VCaP (cell line): Measurements from ENCODE around the gene SLC6A9.

Source experiments
- H3K27ac ChIP-seq: fragments of 450-650 bp; 2 replicates; pipeline ENCODE4 v1.5.1; 2017
- TF ChIP-seq, protein P1 (sequence below): fragments of 450-650 bp; conservative IDR thresholded peaks from 2 replicates; pipeline ENCODE4 v1.5.1; 2017; ENCODE audit warnings: mild to moderate bottlenecking, moderate library complexity

SLC6A9 gene

DNA sequence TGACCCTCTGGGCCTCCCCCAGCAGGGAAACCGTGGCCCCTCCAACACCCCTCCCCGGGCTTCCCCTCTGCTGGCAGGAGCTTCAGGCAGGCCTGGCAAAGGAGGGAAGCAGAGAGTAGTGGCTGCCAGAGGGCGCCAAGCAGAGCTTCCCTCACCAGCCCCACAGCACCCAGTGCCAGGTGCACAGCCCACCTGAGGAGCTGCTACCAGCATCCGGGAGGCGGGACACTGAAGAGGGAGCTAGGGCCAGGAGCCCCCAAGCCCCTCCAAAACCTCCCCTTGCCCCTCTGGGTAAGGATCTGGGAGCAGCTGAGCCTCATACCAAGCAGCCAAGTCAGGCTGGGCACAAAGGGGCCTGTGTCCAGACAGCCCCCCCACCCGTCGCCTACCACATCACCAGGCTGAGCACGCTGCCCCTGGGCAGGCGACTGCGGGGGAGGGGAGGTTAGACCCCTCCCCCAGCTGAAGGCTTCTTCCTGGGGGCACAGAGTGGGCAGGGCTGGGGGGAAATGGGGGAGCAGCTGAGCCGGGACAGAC lies 20.3 kb downstream of the SLC6A9 start:
- TF ChIP-seq, protein P1, sequence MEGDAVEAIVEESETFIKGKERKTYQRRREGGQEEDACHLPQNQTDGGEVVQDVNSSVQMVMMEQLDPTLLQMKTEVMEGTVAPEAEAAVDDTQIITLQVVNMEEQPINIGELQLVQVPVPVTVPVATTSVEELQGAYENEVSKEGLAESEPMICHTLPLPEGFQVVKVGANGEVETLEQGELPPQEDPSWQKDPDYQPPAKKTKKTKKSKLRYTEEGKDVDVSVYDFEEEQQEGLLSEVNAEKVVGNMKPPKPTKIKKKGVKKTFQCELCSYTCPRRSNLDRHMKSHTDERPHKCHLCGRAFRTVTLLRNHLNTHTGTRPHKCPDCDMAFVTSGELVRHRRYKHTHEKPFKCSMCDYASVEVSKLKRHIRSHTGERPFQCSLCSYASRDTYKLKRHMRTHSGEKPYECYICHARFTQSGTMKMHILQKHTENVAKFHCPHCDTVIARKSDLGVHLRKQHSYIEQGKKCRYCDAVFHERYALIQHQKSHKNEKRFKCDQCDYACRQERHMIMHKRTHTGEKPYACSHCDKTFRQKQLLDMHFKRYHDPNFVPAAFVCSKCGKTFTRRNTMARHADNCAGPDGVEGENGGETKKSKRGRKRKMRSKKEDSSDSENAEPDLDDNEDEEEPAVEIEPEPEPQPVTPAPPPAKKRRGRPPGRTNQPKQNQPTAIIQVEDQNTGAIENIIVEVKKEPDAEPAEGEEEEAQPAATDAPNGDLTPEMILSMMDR: no peak
- H3K27ac ChIP-seq: no peak overlapping the region

DNA sequence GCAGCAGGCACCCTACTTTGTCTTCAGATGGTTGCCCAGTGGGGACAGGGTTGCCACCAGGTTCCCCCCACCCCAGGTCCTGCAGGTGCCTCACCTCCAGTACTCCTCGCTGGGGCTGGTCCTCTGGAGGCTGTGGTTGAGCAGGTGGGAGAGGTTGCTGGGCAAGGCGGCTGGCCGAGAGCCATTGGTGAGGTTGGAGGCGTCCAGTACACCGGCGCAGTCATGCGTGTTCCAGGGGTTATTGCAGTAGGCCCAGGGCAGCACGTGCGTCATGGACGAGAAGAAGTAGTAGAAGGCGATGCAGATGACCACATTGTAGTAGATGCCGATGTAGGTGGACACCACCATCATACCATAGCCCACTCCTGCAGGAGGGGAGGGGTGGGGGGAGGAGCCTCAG lies 23.0 kb downstream of the SLC6A9 start:
- TF ChIP-seq, protein P1: no peak
- no peak overlapping the region for H3K27ac ChIP-seq

DNA sequence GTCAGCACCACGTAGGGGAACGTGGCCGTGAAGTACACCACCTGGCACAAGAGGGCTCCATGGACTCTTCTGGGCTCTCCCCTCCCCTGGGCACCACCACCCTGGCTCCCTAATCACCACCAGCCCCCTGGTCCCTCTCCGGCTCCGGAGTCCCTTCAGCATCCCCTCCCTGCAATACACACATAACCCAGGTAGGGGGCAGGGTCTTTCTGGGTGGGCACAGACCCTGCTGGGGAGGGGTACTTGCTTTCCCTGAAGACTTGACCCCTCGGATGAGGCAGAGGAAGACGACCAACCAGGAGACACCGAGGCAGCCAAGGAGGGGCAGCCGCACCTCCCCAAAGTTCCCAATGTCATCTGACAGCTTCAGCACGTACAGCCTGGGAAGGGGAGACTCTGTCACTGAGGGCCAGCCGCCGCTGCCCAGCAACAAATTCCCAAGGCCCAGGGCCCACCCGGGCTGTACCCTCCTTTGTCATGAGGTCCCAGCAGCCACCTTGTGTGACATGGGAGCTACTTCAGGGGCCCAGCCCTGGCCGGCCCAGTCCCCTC lies 28.6 kb downstream of the SLC6A9 start:
- no peak overlapping the region for H3K27ac ChIP-seq
- TF ChIP-seq, protein P1: no peak; the same call in 1 of the 2 replicates

DNA sequence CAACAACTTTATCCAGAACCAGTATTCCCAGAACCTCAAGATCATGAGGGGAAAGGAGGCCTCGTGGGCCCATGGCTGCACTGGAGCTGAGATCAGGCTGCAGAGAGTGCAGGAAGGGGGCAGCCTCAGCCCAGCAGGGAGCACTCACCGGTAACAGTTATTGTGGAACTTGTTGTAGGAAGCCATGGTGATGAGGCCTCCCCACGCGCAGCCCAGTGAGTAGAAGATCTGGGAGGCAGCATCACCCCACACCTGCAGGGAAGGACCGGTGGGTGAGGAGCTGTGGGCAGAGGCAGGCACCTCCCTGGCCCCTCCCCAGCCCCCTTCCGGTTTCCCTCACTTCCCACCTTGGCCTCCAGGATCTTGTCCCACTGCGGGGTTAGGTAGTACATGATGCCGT lies 29.1 kb downstream of the SLC6A9 start:
- H3K27ac ChIP-seq: no peak overlapping the region
- TF ChIP-seq, protein P1: no peak

DNA sequence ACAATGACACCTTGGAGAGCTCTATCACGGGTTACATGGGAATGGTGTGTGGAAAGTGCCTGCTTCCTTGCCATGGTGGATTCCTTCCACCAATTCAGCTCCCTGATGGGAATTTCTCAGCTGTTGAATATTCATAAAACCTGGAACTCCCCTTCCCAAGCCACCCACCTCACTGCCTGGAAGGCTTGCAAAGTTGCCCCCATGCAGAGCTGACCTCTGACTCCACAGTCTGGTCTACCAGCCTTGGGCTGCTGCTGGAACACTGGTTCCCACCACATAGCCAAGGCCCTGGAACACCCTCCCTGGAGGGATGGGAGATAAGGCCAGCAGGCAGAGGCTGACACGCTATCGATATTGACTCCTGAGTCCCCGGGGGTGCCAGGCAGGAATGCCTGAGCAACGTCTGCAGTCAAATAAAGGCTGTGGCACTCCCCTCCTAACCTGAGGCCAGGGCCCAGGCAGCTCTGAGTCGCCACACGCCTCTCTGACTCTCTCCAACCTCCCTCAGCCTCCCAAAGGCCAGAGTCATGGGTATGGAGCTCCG lies 31.1 kb downstream of the SLC6A9 start:
- TF ChIP-seq, protein P1: no peak
- H3K27ac ChIP-seq: no peak overlapping the region

DNA sequence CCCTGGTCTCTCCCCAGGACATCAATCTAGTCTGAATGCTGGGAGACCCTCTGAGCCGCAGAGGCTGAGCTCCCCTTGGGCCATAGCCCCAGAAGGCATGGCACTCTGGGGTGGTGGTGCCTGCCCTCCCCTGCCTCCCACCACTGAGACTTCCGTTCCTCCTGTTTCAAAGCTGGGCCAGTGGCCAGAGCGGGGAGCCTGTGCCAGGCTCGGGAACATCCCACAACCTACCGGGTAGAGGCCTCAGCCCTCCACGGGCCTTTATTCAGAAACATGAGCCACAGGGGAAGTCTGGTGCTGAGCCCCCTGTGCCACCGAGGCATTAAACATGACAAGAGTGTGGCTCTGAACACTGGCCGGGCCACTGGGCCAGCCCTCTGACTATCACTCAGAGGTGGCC lies 31.8 kb downstream of the SLC6A9 start:
- no peak overlapping the region for H3K27ac ChIP-seq
- TF ChIP-seq, protein P1: no peak

DNA sequence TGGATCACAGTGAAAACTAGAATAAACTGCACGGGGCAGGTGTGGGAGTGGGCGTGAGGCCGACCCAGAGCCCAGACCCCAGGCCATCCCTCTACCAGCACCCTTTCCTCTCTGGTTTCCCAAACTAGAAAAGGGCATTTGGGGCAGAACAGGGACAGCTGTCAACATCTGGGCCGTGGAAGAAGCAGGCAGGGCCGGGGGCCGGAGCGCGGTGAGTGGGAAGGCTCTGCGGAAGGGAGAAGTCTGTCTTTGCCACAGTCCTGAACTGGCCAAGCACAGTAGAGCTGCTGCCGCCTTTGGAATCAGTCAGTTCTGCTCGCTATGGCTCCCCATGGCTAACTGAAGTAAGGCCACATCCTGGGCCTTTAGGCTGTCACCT lies 33.3 kb downstream of the SLC6A9 start:
- H3K27ac ChIP-seq: no peak overlapping the region
- TF ChIP-seq, protein P1: no peak
